Measurements from ENCODE around the gene ARHGAP19. TPM values are rescaled to one million over a fixed set of nuclear protein-coding genes. Genes with fewer than 3 reads are reported as not detected.

Gene ARHGAP19
- total RNA-seq, 4 donors from 2014 or later = 7.0 to 11.0 (median 8.5) TPM

DNA sequence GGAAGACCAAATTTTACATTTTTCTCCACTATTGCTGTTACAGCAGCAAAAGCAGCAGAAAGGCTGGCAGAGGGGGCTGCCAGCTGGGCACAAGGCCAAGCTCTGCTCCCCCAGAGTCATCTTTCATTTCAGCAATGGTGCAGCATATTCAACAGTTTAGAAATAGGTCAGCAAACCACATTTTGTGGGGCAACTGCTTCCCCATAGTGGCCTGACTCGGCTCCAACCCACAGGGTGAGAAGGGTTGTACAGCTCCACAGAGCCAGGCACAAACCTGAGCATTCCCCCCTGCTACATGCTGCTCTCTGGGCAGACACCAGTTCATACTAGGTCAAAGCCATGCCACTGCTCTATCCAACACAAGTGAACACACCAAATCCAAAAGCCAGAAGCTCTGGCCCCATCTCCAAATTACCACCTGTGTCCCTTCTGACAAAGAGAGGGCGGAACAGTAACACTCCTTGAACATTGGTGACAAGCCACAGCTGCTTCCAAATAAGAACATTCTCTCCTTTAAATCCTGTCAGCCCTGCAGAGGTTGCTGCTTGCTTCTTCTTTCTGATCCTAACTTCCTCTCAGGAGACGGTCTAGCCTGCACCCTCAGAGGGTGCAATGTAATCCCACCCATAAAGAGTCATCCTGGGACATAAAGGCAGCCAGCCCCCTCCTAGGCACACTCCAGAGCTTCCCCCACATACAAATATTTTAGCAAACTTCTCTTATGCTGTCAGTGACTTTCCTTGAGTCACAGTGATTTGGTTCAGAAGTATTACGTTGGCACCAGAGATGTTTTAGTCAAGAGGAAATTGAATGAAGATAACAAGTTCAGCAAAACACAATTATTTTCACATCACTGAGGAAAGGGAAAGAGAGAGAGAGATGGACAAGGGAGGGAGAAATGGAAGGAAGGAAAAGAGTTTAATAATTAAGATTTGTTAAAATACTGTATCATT lies 67.7 kb downstream of the ARHGAP19 start:
- intact Hi-C loops (cut with DNase I) = no loop called here
- Histone ChIP-seq H3K4me1 (no peaks in the 10 kb centered on the region), H3K27ac (no peak overlapping the region), H3K36me3 (no peaks in the 10 kb centered on the region), H3K9me3 (no peaks in the 10 kb centered on the region), H3K27me3 (no peaks in the 10 kb centered on the region), H3K4me3 (replicated peaks in 1 of 3) (no peak overlapping the region)
- TF ChIP-seq, protein P1, sequence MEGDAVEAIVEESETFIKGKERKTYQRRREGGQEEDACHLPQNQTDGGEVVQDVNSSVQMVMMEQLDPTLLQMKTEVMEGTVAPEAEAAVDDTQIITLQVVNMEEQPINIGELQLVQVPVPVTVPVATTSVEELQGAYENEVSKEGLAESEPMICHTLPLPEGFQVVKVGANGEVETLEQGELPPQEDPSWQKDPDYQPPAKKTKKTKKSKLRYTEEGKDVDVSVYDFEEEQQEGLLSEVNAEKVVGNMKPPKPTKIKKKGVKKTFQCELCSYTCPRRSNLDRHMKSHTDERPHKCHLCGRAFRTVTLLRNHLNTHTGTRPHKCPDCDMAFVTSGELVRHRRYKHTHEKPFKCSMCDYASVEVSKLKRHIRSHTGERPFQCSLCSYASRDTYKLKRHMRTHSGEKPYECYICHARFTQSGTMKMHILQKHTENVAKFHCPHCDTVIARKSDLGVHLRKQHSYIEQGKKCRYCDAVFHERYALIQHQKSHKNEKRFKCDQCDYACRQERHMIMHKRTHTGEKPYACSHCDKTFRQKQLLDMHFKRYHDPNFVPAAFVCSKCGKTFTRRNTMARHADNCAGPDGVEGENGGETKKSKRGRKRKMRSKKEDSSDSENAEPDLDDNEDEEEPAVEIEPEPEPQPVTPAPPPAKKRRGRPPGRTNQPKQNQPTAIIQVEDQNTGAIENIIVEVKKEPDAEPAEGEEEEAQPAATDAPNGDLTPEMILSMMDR (IDR thresholded peaks at IDR 0.05) = no peak
- TF ChIP-seq POLR2A (IDR thresholded peaks at IDR 0.05) = no peak
- no peak for DNase-seq
- 83 to 84% methylated on average over 4 of the region's 4 CpGs for WGBS, 2 donors

DNA sequence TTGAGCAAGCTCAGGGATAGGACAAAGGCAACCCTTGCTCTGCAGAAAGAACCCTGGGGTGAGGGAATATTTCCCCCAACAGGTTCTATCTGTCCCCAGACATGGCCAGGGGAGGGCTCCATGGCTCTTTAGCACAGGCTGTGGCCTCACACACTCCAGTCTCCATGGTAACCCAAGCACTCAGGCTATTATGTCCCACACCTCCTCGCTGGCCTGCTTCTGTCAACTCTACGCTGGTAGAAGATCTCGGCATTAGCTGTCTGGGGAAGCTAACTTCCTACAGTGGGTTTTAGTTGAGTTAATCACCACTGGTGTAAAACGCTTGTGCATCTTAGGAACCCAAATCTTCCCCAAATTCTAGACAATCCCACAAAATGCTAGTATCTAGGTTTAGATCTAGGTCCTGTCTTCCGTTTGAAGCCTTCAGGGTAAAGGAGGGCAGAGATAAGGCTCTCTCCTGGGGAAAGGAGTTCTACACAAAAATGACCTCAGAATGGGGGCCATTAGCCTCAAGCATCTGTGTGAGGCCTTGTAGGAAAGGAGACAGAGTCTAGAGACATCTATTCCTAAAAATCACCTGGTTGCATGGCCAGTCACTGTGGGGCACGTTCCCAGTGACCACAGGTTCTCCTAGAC lies 70.0 kb downstream of the ARHGAP19 start:
- H3K4me3 ChIP-seq (replicated peaks in 1 of 3) = no peak overlapping the region
- intact Hi-C loops (cut with DNase I) = no loop called here
- DNase-seq = peak in 1 of 2 donors; percentile 10
- H3K36me3 ChIP-seq = no peaks in the 10 kb centered on the region
- H3K9me3 ChIP-seq = no peaks in the 10 kb centered on the region
- no peaks in the 10 kb centered on the region for H3K4me1 ChIP-seq
- no peak overlapping the region for H3K27ac ChIP-seq
- no peaks in the 10 kb centered on the region for H3K27me3 ChIP-seq
- 76 to 84% methylated on average over 6 of the region's 6 CpGs for WGBS, 2 donors
- TF ChIP-seq, protein P1 (IDR thresholded peaks at IDR 0.05) = no peak
- TF ChIP-seq POLR2A (IDR thresholded peaks at IDR 0.05) = no peak

DNA sequence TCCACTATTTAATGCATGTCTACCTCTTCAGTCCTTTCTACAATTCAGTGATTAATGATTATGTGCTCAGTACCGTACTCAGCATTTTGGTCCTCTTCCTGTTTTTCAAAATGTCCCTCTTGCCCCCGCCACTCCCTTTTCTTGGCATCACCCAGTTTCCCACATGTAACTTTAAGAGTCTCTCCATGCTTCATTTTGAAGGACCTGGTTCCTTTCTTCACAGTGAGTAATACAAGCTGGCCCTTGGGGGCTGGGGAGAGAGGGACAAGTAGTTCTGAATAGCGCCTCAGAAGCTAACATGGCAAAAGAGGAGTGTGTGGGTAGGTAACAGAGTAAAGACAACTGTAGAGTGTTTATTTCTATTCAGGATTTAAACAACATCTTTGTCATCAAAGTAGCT lies 72.1 kb downstream of the ARHGAP19 start:
- DNase-seq = no peak
- WGBS, 2 donors = 75 to 77% methylated on average over 3 of the region's 3 CpGs

DNA sequence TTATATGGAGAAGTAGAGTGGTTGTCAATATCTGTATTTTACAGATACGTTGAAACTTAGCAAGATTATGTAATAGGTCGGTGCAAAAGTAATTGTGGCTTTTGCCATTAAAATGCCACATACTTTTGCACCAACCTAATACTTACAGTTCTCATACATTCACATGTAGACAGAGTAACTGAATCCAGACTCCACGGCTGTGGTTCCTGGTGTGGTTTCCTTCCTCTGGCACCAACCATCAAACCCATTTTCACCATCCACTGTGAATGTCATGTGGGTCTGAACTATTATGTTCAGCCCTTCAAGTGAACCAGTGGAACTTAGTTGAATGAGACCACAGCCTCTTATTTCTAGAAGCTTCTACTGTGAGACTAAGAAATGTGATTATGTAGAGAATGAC lies 75.1 kb downstream of the ARHGAP19 start:
- no peak overlapping the region for H3K4me3 ChIP-seq (replicated peaks in 1 of 3)
- no peaks in the 10 kb centered on the region for H3K27me3 ChIP-seq
- H3K36me3 ChIP-seq = no peaks in the 10 kb centered on the region
- intact Hi-C loops (cut with DNase I) = no loop called here
- no peak for DNase-seq
- no peak overlapping the region for H3K27ac ChIP-seq
- no peak for TF ChIP-seq POLR2A (IDR thresholded peaks at IDR 0.05)
- TF ChIP-seq, protein P1 (IDR thresholded peaks at IDR 0.05) = no peak
- H3K9me3 ChIP-seq = no peaks in the 10 kb centered on the region
- H3K4me1 ChIP-seq = no peaks in the 10 kb centered on the region
- WGBS, 2 donors = 77 to 87% methylated on average over 3 of the region's 3 CpGs

More for the DNA sequence above, 72.1 kb downstream of the ARHGAP19 start:
- Histone ChIP-seq H3K36me3 (no peaks in the 10 kb centered on the region), H3K4me1 (no peaks in the 10 kb centered on the region), H3K27me3 (no peaks in the 10 kb centered on the region), H3K4me3 (replicated peaks in 1 of 3) (no peak overlapping the region), H3K27ac (no peak overlapping the region), H3K9me3 (no peaks in the 10 kb centered on the region)
- intact Hi-C loops (cut with DNase I) = no loop called here
- TF ChIP-seq, protein P1 (IDR thresholded peaks at IDR 0.05) = no peak

Data from thyroid gland (tissue), 4 donors.